Testis (tissue), 2 donors: ENCODE results near the gene TMEM239.

Source experiments
- POLR2A ChIP-seq: fragments of 450-650 bp; IDR thresholded peaks from one replicate; pipeline ENCODE4 v1.6.1; 2017; ENCODE audit warnings: antibody characterized with exemption, mild to moderate bottlenecking, moderate library complexity
- TF ChIP-seq, protein P1 (sequence below), 3 experiments: fragments of 450-650 bp in 2 of 3; fragments of 200-600 bp in 1 of 3; sonication (generic) in 1 of 3; IDR thresholded peaks; one replicate each; pipeline ENCODE4 v1.5.1; 2016 to 2019; ENCODE audit warnings: antibody characterized with exemption in 3 of 3, mild to moderate bottlenecking in 2 of 3, moderate library complexity in 1 of 3

DNA sequence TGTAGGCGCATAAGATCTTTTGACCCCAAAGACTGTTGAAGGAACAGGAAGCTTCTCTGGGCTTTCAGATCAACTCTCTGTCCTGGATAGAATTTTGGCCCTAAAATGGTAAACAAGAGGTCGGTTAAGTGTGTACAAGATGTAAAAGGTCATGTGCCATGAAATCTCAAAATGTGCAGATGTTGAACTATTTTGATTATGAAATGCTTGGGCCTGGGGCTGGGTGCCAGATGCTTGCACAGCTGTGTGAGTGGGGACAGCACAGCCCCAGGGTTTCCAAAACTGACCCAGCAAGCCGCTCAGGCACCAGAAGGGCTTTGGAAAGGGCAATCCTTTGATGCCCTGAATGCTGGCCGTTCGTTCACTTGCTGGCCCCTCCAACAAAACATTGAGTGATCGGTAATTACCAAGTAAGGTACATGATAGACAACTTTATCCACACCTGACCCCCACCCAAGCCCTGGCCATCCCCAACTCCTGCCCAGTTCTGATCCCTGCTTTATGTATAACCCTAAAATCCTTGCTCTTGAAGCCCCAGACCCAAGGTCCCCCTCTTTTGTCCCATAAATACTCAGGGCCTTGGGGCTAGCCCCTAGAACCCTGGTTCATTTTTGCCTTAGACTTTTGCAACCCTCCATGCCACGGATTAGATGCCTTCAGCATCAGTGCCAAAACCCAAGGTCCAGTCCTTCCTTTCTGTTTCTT lies 1.9 kb downstream of the TMEM239 start:
- TF ChIP-seq, protein P1, sequence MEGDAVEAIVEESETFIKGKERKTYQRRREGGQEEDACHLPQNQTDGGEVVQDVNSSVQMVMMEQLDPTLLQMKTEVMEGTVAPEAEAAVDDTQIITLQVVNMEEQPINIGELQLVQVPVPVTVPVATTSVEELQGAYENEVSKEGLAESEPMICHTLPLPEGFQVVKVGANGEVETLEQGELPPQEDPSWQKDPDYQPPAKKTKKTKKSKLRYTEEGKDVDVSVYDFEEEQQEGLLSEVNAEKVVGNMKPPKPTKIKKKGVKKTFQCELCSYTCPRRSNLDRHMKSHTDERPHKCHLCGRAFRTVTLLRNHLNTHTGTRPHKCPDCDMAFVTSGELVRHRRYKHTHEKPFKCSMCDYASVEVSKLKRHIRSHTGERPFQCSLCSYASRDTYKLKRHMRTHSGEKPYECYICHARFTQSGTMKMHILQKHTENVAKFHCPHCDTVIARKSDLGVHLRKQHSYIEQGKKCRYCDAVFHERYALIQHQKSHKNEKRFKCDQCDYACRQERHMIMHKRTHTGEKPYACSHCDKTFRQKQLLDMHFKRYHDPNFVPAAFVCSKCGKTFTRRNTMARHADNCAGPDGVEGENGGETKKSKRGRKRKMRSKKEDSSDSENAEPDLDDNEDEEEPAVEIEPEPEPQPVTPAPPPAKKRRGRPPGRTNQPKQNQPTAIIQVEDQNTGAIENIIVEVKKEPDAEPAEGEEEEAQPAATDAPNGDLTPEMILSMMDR (IDR thresholded peaks at IDR 0.05): no peak
- no peak for TF ChIP-seq POLR2A
